NB4 (cell line): Measurements from ENCODE around the gene RSPH3.
A peak's percentile ranks its signal among the peaks of the same experiment; 100 is the strongest.
"Not testable (repeated sequence)": the region's sequence is repeated elsewhere in the genome, so short reads cannot be mapped to it uniquely, and the experiment has no call there.

Source experiments
- DNase-seq: peaks from one replicate; pipeline ENCODE4 v3.0.0; 2010; ENCODE audit warnings: low read depth
- H3K4me3 ChIP-seq: one replicate; pipeline ENCODE4 v1.5.1; 2011; ENCODE audit warnings: mild to moderate bottlenecking, low read depth, low read length, moderate library complexity
- MYC ChIP-seq: IDR thresholded peaks from 2 replicates; pipeline ENCODE4 v1.6.1; 2011; ENCODE audit warnings: low read depth, low read length
- POLR2A ChIP-seq: IDR thresholded peaks from 2 replicates; pipeline ENCODE4 v1.6.1; 2011; ENCODE audit warnings: mild to moderate bottlenecking; ENCODE audit not compliant: insufficient read length; ENCODE audit errors: extremely low read depth
- TF ChIP-seq, protein P1 (sequence below): IDR thresholded peaks from one replicate; pipeline ENCODE4 v1.5.1; 2012; ENCODE audit warnings: low read depth, low read length
- TF ChIP-seq, protein P2 (sequence below): IDR thresholded peaks from 2 replicates; pipeline ENCODE4 v1.6.1; 2011; ENCODE audit warnings: low read depth, low read length

RSPH3 gene

DNA sequence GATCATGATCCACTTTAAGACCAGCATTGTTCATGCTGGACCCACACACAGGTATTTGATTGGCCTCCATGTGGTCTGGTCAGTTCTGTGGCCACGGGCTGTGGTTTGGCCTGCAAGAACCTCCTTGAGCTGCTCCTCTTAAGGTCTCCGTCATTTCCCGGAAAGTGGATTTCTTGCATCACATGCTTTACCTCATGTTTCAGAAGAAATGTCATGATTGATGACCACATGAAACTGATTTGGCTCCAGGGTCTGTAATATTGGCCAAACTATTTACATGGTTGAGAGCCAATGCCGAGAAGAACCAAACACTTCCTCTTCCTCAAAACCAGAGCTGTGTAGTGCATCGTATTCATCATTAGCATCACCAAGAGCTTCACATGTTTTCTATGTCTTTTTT is 13.2 kb upstream of the RSPH3 start:
- H3K4me3 ChIP-seq = no peak overlapping the region
- peak; percentile 34 for DNase-seq
- TF ChIP-seq MYC (no peak), POLR2A (no peak)
- TF ChIP-seq, protein P1, sequence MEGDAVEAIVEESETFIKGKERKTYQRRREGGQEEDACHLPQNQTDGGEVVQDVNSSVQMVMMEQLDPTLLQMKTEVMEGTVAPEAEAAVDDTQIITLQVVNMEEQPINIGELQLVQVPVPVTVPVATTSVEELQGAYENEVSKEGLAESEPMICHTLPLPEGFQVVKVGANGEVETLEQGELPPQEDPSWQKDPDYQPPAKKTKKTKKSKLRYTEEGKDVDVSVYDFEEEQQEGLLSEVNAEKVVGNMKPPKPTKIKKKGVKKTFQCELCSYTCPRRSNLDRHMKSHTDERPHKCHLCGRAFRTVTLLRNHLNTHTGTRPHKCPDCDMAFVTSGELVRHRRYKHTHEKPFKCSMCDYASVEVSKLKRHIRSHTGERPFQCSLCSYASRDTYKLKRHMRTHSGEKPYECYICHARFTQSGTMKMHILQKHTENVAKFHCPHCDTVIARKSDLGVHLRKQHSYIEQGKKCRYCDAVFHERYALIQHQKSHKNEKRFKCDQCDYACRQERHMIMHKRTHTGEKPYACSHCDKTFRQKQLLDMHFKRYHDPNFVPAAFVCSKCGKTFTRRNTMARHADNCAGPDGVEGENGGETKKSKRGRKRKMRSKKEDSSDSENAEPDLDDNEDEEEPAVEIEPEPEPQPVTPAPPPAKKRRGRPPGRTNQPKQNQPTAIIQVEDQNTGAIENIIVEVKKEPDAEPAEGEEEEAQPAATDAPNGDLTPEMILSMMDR = no peak
- TF ChIP-seq, protein P2, sequence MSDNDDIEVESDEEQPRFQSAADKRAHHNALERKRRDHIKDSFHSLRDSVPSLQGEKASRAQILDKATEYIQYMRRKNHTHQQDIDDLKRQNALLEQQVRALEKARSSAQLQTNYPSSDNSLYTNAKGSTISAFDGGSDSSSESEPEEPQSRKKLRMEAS = no peak

DNA sequence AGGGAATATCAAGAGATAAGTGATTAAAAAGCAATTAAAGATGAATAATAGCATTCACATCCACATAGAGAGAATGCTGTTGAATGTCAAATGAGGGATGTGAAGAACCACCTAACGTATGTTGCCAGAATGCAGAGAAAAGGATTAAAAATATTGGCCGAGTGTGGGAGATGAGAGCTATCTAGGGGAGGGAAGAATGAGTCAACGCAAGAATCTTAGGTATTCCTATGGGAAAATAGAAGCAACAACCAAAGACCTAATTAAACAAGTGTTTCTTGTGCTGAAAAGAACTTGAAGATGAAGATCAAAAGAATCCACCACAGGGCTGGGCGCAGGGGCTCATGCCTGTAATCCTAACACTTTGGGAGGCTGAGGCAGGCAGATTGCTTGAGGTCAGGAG is 12.2 kb upstream of the RSPH3 start:
- DNase-seq = no peak
- no peak for TF ChIP-seq POLR2A
- TF ChIP-seq, protein P2 = no peak
- TF ChIP-seq, protein P1 = no peak
- TF ChIP-seq MYC = no peak
- no peak overlapping the region for H3K4me3 ChIP-seq

DNA sequence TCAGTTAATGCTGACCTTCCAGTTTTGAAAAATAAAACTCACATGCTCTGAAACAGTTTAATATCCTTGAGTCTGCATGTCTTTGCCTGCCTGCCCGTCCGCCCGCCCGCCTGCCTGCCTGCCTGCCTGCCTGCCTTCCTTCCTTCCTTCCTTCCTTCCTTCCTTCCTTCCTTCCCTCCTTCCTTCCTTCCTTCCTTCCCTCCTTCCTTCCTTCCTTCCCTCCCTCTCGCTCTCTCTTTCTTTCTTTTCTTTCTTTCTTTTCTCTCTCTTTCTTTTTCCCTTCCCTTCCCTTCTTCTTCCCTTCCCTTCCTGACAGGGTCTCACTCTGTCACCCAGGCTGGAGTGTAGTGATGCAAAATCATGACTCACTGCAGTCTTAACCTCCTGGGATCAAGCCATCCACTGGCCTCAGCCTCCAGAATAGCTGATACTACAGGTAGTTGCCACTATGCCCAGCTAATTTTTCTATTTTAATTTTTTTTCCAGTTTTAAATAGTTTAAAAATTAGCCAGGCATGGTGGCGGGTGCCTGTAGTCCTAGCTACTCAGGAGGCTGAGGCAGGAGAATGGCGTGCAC is 10.1 kb upstream of the RSPH3 start:
- peak; percentile 63 for DNase-seq
- H3K4me3 ChIP-seq = not testable (repeated sequence)

DNA sequence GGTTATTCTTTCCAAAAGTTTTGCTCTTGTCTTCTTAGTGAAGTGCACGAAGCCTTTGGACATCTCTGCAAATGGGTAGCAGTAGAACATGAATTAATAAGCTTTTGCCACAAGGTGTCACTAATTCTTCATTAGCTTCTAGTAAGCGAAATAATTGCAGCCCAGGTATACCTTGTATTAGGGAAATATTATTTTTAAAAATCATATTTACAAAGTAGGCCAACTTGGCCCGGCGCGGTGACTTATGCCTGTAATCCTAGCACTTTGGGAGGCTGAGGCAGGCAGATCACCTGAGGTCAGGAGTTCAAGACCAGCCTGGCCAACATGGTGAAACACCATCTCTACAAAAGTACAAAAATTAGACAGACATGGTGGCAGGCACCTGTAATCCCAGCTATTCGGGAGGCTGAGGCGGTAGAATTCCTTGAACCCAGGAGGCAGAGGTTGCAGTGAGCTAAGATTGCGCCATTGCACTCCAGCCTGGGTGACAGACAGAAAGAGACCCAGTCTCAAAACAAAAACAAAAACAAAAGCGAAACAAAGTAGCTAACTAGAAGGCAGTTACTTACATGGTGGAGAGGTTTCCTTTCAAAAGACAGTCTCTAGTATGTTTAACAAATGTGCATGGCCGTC is 8.8 kb upstream of the RSPH3 start:
- DNase-seq = peak; percentile 66
- no peak overlapping the region for H3K4me3 ChIP-seq
- no peak for TF ChIP-seq POLR2A
- TF ChIP-seq, protein P2 = no peak
- TF ChIP-seq MYC = no peak
- TF ChIP-seq, protein P1 = peak; percentile 12

DNA sequence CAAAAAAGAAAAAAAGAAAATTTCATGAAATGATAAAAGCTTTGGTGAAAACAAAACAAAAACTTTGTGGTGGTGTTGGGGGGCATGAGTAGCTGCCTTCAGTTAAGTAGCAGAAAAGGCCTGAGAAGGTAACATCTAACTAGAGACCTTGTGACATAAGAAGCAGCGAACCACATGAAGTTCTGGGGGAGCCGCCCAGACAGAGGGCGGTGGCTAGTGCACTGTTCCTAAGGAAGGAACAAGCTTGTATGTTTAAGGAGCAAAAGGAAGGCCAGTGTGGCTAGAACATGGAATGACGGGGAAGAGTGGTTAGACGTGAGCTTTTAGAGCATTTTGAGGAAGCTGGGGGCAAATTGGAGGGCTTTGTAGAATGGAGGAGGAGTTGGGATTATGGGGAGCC is 7.5 kb upstream of the RSPH3 start:
- TF ChIP-seq MYC (no peak), POLR2A (no peak)
- TF ChIP-seq, protein P2 = no peak
- TF ChIP-seq, protein P1 = no peak
- no peak overlapping the region for H3K4me3 ChIP-seq
- peak; percentile 21 for DNase-seq

DNA sequence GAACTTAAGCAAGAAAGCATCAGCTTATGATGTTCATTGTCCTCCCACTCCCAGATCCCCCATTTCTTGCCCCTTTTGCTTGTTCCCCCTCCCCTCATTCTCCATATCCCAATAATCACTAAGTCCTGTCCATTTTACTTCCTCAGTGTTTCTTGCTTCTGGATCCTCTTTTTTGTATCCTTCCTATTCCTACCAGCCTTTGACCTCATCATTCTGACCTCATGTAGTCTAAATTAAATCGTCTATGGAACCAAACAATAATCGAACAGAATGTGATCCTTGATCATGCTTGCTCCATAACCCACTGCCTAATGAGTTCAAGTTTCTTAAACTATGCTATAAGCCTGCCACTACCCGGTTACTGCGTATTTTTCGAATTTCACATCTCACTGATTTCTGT is 5.4 kb upstream of the RSPH3 start:
- TF ChIP-seq, protein P1 = no peak
- TF ChIP-seq, protein P2 = no peak
- TF ChIP-seq MYC = no peak
- TF ChIP-seq POLR2A = no peak
- H3K4me3 ChIP-seq = no peak overlapping the region
- DNase-seq = no peak
